ENCODE results near the gene SCFD1. TPM values are rescaled to one million over a fixed set of nuclear protein-coding genes. Genes with fewer than 3 reads are reported as not detected.
"Not testable (repeated sequence)": the region's sequence is repeated elsewhere in the genome, so short reads cannot be mapped to it uniquely, and the experiment has no call there.

The SCFD1 gene
- total and polyA plus RNA-seq, 8 donors, result 74.5 to 99.2 (median 88.7) TPM

DNA sequence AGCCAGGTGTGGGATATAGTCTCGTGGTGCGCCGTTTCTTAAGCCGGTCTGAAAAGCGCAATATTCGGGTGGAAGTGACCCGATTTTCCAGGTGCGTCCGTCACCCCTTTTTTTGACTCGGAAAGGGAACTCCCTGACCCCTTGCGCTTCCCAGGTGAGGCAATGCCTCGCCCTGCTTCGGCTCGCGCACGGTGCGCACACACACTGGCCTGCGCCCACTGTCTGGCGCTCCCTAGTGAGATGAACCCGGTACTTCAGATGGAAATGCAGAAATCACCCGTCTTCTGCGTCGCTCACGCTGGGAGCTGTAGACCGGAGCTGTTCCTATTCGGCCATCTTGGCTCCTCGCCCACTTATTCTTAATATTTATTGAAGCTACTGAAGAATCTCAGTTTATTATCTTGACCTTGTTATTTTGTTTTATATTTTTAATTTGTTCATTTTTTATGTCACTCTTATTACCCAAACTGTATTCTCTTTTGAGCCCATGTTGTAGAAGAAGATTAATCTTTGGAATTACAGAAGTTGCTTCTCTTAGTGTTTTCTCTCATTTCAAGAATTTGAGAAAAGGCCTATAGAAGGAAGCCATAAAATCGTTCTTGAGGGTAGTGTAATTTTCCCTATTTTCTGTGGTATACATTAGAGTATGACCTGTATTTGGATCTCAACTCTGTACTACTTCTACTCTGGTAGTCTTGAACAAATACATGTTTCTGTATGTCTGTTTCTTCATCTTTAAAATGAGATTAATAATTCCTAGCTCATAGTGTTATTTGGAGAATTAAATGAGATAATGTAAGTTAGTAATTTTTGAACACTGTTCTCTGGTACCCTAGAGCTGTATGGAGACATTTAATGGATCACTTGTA is 68.6 kb downstream of the SCFD1 start:
- Histone ChIP-seq H3K4me3 (peak overlapping the region in 1 of 2 donors; percentile 33), H3K27ac (peak overlapping the region; percentile 41 to 66), H3K36me3 (peaks cover 0 to 12% of the 10 kb centered on the region in 2 donors)
- peak in 2 of 4 donors; percentile 18 to 40 for DNase-seq
- TF ChIP-seq, protein P1, sequence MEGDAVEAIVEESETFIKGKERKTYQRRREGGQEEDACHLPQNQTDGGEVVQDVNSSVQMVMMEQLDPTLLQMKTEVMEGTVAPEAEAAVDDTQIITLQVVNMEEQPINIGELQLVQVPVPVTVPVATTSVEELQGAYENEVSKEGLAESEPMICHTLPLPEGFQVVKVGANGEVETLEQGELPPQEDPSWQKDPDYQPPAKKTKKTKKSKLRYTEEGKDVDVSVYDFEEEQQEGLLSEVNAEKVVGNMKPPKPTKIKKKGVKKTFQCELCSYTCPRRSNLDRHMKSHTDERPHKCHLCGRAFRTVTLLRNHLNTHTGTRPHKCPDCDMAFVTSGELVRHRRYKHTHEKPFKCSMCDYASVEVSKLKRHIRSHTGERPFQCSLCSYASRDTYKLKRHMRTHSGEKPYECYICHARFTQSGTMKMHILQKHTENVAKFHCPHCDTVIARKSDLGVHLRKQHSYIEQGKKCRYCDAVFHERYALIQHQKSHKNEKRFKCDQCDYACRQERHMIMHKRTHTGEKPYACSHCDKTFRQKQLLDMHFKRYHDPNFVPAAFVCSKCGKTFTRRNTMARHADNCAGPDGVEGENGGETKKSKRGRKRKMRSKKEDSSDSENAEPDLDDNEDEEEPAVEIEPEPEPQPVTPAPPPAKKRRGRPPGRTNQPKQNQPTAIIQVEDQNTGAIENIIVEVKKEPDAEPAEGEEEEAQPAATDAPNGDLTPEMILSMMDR (IDR thresholded peaks at IDR 0.05), result peak; percentile 18 to 20
- intact Hi-C loops (cut with DNase I); H3K27me3 ChIP-seq; H3K4me1 ChIP-seq; H3K9me3 ChIP-seq: not testable (repeated sequence)
- peak; percentile 65 for ATAC-seq

DNA sequence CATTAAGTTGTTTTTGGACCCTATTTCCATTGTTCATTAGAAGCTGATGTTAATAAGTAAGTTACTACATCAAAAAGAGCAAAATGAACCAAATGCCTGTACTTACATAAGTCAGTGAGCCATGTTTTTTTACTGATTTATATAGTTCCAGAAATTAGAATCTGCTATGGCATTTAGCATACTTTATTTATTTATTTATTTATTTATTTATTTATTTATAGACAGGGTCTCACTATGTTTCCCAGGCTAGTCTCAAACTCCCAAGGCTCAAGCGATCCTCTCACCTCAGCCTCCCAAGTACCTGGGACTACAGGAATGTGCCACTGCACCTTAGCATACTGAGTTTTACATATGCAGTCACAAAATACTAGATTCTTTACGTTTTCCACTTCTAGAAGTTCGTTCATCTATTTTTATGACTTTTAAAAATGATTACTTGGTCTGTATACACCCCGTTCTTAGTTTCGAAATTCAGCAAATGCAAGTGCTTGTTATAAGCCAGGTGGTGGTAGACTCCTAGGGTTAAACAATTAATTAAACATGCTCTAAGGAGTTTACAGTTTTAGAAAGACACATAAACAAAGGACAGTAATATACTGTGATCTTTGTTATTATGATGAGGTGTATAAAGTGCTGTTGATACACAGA is 69.8 kb downstream of the SCFD1 start:
- H3K4me1 ChIP-seq, result peaks cover 0 to 5% of the 10 kb centered on the region in 2 donors
- no peaks in the 10 kb centered on the region for H3K9me3 ChIP-seq
- H3K4me3 ChIP-seq, result no peak overlapping the region
- DNase-seq (no peak), ATAC-seq (no peak)
- H3K36me3 ChIP-seq, result peaks cover 0 to 23% of the 10 kb centered on the region in 2 donors
- peak overlapping the region in 1 of 2 donors; percentile 66 for H3K27ac ChIP-seq
- intact Hi-C loops (cut with DNase I), result no loop called here
- TF ChIP-seq, protein P1 (IDR thresholded peaks at IDR 0.05), result no peak
- no peaks in the 10 kb centered on the region for H3K27me3 ChIP-seq

DNA sequence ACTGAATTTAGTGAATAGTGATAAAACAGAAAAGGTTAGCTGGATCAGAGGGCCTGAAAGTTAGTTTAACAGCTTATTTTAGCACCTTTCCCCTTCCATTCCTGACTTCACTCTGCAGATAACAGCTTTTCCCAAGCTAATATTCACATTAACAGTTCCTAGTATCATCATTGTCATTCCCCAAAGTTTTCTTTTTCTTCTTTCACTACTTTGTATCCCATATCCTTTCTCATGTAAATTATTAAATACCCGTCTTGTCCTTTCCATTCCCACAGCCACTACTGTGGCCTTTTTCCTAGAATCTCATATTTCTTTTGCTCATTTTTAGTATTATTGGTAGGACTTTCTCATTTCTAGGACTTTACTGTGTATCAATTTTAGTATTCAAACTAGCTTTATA is 70.5 kb downstream of the SCFD1 start:
- TF ChIP-seq, protein P1 (IDR thresholded peaks at IDR 0.05), result no peak
- Histone ChIP-seq H3K4me3 (no peak overlapping the region), H3K36me3 (peaks cover 0 to 31% of the 10 kb centered on the region in 2 donors), H3K4me1 (peaks cover 0 to 5% of the 10 kb centered on the region in 2 donors), H3K27ac (no peak overlapping the region), H3K9me3 (no peaks in the 10 kb centered on the region), H3K27me3 (no peaks in the 10 kb centered on the region)
- DNase-seq (no peak), ATAC-seq (no peak)
- intact Hi-C loops (cut with DNase I), result no loop called here

DNA sequence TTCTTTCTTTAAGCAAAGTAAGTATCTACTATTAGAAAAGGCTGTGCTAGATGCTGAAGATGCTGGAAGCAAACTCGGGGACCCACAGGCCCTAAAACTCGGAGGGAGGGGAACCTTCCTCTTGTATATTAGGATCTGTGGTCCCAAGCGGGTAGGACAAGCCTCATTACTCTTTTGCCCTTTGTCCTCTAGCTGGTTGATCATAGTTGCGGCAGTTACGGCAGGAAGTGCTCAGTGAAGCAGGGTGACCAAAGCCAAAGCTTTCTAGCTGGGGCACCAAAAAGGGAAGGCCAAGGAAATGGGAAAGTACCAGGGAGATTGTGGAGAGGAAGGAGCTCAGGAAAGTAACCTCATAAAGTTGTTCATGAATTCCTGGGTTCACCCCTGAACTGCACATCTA is 76.3 kb downstream of the SCFD1 start:
- no peak for ATAC-seq
- H3K27ac ChIP-seq, result no peak overlapping the region
- TF ChIP-seq, protein P1 (IDR thresholded peaks at IDR 0.05), result no peak
- H3K27me3 ChIP-seq, result no peaks in the 10 kb centered on the region
- no peaks in the 10 kb centered on the region for H3K4me1 ChIP-seq
- no peak for DNase-seq
- no peaks in the 10 kb centered on the region for H3K9me3 ChIP-seq
- no peak overlapping the region for H3K4me3 ChIP-seq
- peaks cover 0 to 73% of the 10 kb centered on the region in 2 donors for H3K36me3 ChIP-seq
- intact Hi-C loops (cut with DNase I), result no loop called here

DNA sequence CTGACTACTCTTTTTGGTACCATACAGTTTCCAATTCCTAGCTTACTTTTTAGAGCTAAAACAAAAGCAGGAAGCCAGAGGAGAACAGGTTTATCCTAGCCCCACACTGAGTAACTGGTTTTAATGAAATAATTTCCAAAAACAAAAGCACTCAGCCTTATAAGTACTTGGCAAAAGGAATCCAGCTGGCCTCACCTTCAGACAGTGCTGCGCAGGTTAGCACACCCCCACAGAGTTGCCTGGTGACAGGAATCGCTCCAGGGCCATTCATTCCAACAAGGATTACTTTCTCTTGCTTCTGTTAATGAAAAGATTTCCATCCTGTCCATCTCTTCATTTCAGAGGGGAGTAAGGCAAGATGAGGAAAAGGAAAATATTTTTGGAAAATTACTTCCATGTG is 84.6 kb downstream of the SCFD1 start:
- Histone ChIP-seq H3K36me3 (peaks cover 0 to 56% of the 10 kb centered on the region in 2 donors), H3K4me1 (no peaks in the 10 kb centered on the region), H3K27ac (no peak overlapping the region), H3K27me3 (no peaks in the 10 kb centered on the region), H3K9me3 (no peaks in the 10 kb centered on the region), H3K4me3 (no peak overlapping the region)
- intact Hi-C loops (cut with DNase I), result no loop called here
- ATAC-seq (peak; percentile 46), DNase-seq (no peak)
- TF ChIP-seq, protein P1 (IDR thresholded peaks at IDR 0.05), result no peak

Data from left lung (tissue), 10 donors.